Heart left ventricle (tissue), 16 donors: Measurements from ENCODE around the gene PHOX2B. TPM values are rescaled to one million over a fixed set of nuclear protein-coding genes. Genes with fewer than 3 reads are reported as not detected.

Source experiments
- ATAC-seq, 4 donors: fragments of 200-7000 bp; cut with Tn5 transposase; one replicate each; pipeline ENCODE4 v1.9.1; 2020 to 2022; ENCODE audit warnings: moderate library complexity in 4 of 4, mild to moderate bottlenecking in 3 of 4, moderate number of reproducible peaks in 1 of 4
- DNase-seq, 5 donors: peaks; one replicate each; pipeline ENCODE4 v3.0.0-alpha.2; 2020
- H3K27ac ChIP-seq, 12 donors: fragments of 200-600 bp; sonication (generic) in 4 of 12; one replicate each; pipeline versions ENCODE4 v1.5.0 to v1.8.0; 2016 to 2022; ENCODE audit warnings: mild to moderate bottlenecking in 2 of 12
- H3K27me3 ChIP-seq, 9 donors: fragments of 200-600 bp; sonication (generic) in 2 of 9; one replicate each; pipeline versions ENCODE4 v1.5.1 to v1.8.0; 2016 to 2022; ENCODE audit warnings: mild to moderate bottlenecking in 3 of 9
- H3K36me3 ChIP-seq, 9 donors: fragments of 200-600 bp; sonication (generic) in 2 of 9; one replicate each; pipeline versions ENCODE4 v1.5.0 to v1.8.0; 2018 to 2022; ENCODE audit warnings: mild to moderate bottlenecking in 2 of 9
- H3K4me1 ChIP-seq, 12 donors: fragments of 200-600 bp; sonication (generic) in 4 of 12; one replicate each; pipeline versions ENCODE4 v1.5.0 to v1.8.0; 2016 to 2022; ENCODE audit warnings: mild to moderate bottlenecking in 3 of 12
- H3K4me3 ChIP-seq, 12 donors: fragments of 200-600 bp; sonication (generic) in 4 of 12; one replicate each; pipeline versions ENCODE4 v1.5.0 to v1.8.0; 2017 to 2022; ENCODE audit warnings: mild to moderate bottlenecking in 9 of 12, moderate library complexity in 4 of 12
- H3K9me3 ChIP-seq, 12 donors: fragments of 200-600 bp; sonication (generic) in 4 of 12; one replicate each; pipeline versions ENCODE4 v1.5.0 to v1.8.0; 2016 to 2022; ENCODE audit warnings: mild to moderate bottlenecking in 1 of 12
- CTCF ChIP-seq, 12 donors: fragments of 200-600 bp; sonication (generic) in 4 of 12; IDR thresholded peaks; one replicate each; pipeline versions ENCODE4 v1.5.0 to v1.8.0; 2018 to 2022; ENCODE audit warnings: antibody characterized with exemption in 12 of 12, mild to moderate bottlenecking in 5 of 12
- POLR2A ChIP-seq, 2 donors: fragments of 450-650 bp; IDR thresholded peaks; one replicate each; pipeline ENCODE4 v1.6.1; 2017; ENCODE audit warnings: antibody characterized with exemption in 2 of 2, mild to moderate bottlenecking in 2 of 2, moderate library complexity in 2 of 2
- WGBS, 4 donors: extraction: QIAGEN DNeasy Blood & Tissue Kit in 2 of 4; methylation state at CpG; one replicate each; pipeline versions ENCODE4 v1.1.5 to v1.1.7; 2013 to 2018; 5-methylcytosine and 5-hydroxymethylcytosine counted together
- intact Hi-C, 10 donors: fragments of 100-400 bp; cut with DNase I; formaldehyde crosslinking; loops; one replicate each; pipeline versions ENCODE4 v1.11.1 to v1.14.2; 2022
- polyA plus RNA-seq, 2 donors: library from polyadenylated mRNA; stranded (reverse); fragments of 200-250 nt; gene quantifications; one replicate each; pipeline ENCODE4 v1.2.3, GENCODE V29; 2013
- total RNA-seq, 9 donors: library from RNA; depleted of rRNA in 2 of 9; stranded (reverse); fragments of >200 nt in 2 of 9; fragmentation: NEBNext Ultra II Directional in 3 of 9; extraction: Animal tissue kit (Norgen Biotek cat#: 25700) in 3 of 9; gene quantifications; one replicate each; pipeline versions ENCODE4 v1.1.0 to v1.2.4, GENCODE V29; 2016 to 2023
- donor health status: ischemic (EF 13 %, LVEDD 7.1; RV severe dilation, severe dysfunction).
- donor health status: healthy with polysubstance abuse.
- donor health status: DM: no; HTN: yes; CAD: no.
- donor health status: DM: no; HTN: no; CAD: no.
- donor health status: ischemic (EF 25% LVEDD 6.9; RV normal size, moderate dysfunction).
- donor health status: ischemic (EF 25% LVEDD 5.7; RV mildly dilated, moderate dysfunction).
- donor health status: healthy.
- donor health status: DM: yes; HTN: yes; CAD: no.
- donor health status: ischemic (EF 35%, LVEDD 5.7; RV mildly dilated, moderate dysfunction).
- donor health status: nonischemic (EF 11% LVEDD 7.7; RV severe dilation, severe dysfunction).
- donor health status: DM: yes; HTN: yes; CAD: no.
- donor health status: PGD.
- donor health status: ischemic (EF 29% LVEDD 5.4; RV normal size, mild dysfunction).
- donor health status: nonischemic (EF 23%, LVEDD 6.1; RV moderate dilation, normal function).

Gene PHOX2B
- total and polyA plus RNA-seq, 11 donors: not detected

DNA sequence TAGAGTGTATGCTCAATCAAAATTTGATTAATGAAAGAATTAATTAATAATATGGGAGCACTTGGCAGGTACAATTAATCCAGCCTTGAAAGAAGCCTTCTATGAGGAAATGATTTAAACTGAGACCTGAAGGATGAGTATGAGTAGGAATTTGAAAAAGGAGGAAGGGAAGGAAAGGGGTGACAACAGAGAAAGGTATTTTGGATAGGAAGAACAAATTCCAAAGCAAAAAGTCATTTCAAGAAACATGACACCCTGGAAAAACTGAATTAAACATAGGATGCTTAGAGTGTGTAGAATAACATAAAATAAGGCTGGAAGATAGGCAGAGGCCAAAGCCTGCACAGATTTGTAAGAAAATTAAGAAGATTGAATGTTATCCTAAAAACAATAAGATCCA, 29.6 kb downstream of the PHOX2B start:
- intact Hi-C loops: no loop called here
- no peak overlapping the region for H3K4me3 ChIP-seq
- TF ChIP-seq CTCF (IDR thresholded peaks at IDR 0.05) (no peak), POLR2A (IDR thresholded peaks at IDR 0.05) (no peak)
- H3K4me1 ChIP-seq: no peaks in the 10 kb centered on the region
- peaks cover 0 to 51% (median 8%) of the 10 kb centered on the region in 9 donors for H3K27me3 ChIP-seq
- no peaks in the 10 kb centered on the region for H3K9me3 ChIP-seq
- no peaks in the 10 kb centered on the region for H3K36me3 ChIP-seq
- no peak for ATAC-seq
- no peak overlapping the region for H3K27ac ChIP-seq
- no peak for DNase-seq

- WGBS, 4 donors: 72 to 80% (median 76%) methylated on average over 1 of the region's 1 CpG
- no peak for ATAC-seq
- intact Hi-C loops: no loop called here
- Histone ChIP-seq H3K27me3 (peaks cover 0 to 40% (median 6%) of the 10 kb centered on the region in 9 donors), H3K9me3 (no peaks in the 10 kb centered on the region), H3K27ac (no peak overlapping the region), H3K4me3 (no peak overlapping the region), H3K36me3 (no peaks in the 10 kb centered on the region), H3K4me1 (no peaks in the 10 kb centered on the region)
- no peak for DNase-seq
- TF ChIP-seq POLR2A (IDR thresholded peaks at IDR 0.05) (no peak), CTCF (IDR thresholded peaks at IDR 0.05) (no peak)
Measured at GRCh38 chr4:41715155-41715554, 33.4 kb downstream of the PHOX2B start.

GRCh38 chr4:41714364-41715000, 34.0 kb downstream of the PHOX2B start:
- Histone ChIP-seq H3K36me3 (no peaks in the 10 kb centered on the region), H3K4me3 (no peak overlapping the region), H3K27me3 (peaks cover 0 to 38% (median 6%) of the 10 kb centered on the region in 9 donors), H3K27ac (no peak overlapping the region), H3K9me3 (no peaks in the 10 kb centered on the region), H3K4me1 (no peaks in the 10 kb centered on the region)
- WGBS, 4 donors: 71 to 75% (median 72%) methylated on average over 6 of the region's 6 CpGs
- TF ChIP-seq POLR2A (IDR thresholded peaks at IDR 0.05) (no peak), CTCF (IDR thresholded peaks at IDR 0.05) (no peak)
- intact Hi-C loops: no loop called here
- DNase-seq: no peak
- no peak for ATAC-seq

DNA sequence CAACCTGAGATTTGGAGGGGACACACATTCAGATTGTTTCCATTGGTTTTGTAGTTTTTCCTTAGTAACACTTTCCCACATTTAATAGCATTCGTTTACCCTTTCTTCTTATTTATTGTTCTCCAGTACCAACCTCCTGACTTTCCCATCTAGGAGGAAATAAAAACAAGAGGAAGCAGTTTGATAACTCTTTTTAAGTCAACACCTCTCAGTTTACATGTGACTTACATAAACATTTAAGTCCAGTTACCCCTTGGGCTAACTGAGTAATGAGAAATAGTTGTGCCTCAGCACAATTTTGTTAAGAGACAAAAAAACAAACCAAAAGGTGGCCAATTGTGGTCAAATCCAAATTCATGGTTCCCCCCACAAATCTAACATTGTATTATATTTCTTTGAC, 34.8 kb downstream of the PHOX2B start:
- 58 to 76% (median 62%) methylated on average over 1 of the region's 1 CpG for WGBS, 4 donors
- Histone ChIP-seq H3K4me1 (no peaks in the 10 kb centered on the region), H3K9me3 (no peaks in the 10 kb centered on the region), H3K4me3 (no peak overlapping the region), H3K27me3 (peaks cover 0 to 36% (median 6%) of the 10 kb centered on the region in 9 donors), H3K27ac (no peak overlapping the region), H3K36me3 (no peaks in the 10 kb centered on the region)
- TF ChIP-seq POLR2A (IDR thresholded peaks at IDR 0.05) (no peak), CTCF (IDR thresholded peaks at IDR 0.05) (no peak)
- ATAC-seq (no peak), DNase-seq (no peak)
- intact Hi-C loops: no loop called here
